ENCODE results near the gene FAF1.

DNA sequence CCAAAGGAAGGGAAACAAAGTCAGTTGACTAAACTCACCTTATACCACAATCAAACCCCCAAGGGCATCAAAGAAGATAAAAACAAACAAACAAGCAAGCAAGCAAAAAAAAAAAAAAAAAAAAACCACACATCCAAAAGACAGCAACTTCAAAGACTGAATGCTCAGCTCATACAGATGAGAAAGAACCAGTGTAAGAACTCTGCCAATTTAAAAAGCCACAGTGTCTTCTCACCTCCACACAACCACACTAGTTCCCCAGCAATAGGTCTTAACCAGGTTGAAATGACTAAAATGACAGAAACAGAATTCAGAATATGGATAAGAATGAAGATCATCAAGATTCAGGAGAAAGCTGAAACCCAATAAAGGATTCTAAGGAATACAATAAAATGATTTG lies 193.4 kb downstream of the FAF1 start:
- no peak for TF ChIP-seq EGR1 (IDR thresholded peaks at IDR 0.05; ENCODE audit: borderline replicate concordance, low read depth, low read length)
- TF ChIP-seq, protein P1, sequence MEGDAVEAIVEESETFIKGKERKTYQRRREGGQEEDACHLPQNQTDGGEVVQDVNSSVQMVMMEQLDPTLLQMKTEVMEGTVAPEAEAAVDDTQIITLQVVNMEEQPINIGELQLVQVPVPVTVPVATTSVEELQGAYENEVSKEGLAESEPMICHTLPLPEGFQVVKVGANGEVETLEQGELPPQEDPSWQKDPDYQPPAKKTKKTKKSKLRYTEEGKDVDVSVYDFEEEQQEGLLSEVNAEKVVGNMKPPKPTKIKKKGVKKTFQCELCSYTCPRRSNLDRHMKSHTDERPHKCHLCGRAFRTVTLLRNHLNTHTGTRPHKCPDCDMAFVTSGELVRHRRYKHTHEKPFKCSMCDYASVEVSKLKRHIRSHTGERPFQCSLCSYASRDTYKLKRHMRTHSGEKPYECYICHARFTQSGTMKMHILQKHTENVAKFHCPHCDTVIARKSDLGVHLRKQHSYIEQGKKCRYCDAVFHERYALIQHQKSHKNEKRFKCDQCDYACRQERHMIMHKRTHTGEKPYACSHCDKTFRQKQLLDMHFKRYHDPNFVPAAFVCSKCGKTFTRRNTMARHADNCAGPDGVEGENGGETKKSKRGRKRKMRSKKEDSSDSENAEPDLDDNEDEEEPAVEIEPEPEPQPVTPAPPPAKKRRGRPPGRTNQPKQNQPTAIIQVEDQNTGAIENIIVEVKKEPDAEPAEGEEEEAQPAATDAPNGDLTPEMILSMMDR (IDR thresholded peaks at IDR 0.05; ENCODE audit: control extremely low read depth in 1 of 3, insufficient read depth in 1 of 3, low read depth in 1 of 3, low read length in 3 of 3) = no peak
- TF ChIP-seq, protein P2, sequence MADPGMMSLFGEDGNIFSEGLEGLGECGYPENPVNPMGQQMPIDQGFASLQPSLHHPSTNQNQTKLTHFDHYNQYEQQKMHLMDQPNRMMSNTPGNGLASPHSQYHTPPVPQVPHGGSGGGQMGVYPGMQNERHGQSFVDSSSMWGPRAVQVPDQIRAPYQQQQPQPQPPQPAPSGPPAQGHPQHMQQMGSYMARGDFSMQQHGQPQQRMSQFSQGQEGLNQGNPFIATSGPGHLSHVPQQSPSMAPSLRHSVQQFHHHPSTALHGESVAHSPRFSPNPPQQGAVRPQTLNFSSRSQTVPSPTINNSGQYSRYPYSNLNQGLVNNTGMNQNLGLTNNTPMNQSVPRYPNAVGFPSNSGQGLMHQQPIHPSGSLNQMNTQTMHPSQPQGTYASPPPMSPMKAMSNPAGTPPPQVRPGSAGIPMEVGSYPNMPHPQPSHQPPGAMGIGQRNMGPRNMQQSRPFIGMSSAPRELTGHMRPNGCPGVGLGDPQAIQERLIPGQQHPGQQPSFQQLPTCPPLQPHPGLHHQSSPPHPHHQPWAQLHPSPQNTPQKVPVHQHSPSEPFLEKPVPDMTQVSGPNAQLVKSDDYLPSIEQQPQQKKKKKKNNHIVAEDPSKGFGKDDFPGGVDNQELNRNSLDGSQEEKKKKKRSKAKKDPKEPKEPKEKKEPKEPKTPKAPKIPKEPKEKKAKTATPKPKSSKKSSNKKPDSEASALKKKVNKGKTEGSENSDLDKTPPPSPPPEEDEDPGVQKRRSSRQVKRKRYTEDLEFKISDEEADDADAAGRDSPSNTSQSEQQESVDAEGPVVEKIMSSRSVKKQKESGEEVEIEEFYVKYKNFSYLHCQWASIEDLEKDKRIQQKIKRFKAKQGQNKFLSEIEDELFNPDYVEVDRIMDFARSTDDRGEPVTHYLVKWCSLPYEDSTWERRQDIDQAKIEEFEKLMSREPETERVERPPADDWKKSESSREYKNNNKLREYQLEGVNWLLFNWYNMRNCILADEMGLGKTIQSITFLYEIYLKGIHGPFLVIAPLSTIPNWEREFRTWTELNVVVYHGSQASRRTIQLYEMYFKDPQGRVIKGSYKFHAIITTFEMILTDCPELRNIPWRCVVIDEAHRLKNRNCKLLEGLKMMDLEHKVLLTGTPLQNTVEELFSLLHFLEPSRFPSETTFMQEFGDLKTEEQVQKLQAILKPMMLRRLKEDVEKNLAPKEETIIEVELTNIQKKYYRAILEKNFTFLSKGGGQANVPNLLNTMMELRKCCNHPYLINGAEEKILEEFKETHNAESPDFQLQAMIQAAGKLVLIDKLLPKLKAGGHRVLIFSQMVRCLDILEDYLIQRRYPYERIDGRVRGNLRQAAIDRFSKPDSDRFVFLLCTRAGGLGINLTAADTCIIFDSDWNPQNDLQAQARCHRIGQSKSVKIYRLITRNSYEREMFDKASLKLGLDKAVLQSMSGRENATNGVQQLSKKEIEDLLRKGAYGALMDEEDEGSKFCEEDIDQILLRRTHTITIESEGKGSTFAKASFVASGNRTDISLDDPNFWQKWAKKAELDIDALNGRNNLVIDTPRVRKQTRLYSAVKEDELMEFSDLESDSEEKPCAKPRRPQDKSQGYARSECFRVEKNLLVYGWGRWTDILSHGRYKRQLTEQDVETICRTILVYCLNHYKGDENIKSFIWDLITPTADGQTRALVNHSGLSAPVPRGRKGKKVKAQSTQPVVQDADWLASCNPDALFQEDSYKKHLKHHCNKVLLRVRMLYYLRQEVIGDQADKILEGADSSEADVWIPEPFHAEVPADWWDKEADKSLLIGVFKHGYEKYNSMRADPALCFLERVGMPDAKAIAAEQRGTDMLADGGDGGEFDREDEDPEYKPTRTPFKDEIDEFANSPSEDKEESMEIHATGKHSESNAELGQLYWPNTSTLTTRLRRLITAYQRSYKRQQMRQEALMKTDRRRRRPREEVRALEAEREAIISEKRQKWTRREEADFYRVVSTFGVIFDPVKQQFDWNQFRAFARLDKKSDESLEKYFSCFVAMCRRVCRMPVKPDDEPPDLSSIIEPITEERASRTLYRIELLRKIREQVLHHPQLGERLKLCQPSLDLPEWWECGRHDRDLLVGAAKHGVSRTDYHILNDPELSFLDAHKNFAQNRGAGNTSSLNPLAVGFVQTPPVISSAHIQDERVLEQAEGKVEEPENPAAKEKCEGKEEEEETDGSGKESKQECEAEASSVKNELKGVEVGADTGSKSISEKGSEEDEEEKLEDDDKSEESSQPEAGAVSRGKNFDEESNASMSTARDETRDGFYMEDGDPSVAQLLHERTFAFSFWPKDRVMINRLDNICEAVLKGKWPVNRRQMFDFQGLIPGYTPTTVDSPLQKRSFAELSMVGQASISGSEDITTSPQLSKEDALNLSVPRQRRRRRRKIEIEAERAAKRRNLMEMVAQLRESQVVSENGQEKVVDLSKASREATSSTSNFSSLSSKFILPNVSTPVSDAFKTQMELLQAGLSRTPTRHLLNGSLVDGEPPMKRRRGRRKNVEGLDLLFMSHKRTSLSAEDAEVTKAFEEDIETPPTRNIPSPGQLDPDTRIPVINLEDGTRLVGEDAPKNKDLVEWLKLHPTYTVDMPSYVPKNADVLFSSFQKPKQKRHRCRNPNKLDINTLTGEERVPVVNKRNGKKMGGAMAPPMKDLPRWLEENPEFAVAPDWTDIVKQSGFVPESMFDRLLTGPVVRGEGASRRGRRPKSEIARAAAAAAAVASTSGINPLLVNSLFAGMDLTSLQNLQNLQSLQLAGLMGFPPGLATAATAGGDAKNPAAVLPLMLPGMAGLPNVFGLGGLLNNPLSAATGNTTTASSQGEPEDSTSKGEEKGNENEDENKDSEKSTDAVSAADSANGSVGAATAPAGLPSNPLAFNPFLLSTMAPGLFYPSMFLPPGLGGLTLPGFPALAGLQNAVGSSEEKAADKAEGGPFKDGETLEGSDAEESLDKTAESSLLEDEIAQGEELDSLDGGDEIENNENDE (IDR thresholded peaks at IDR 0.05; ENCODE audit: insufficient replicate concordance, low read length) = no peak
- TF ChIP-seq CHD2 (IDR thresholded peaks at IDR 0.05; ENCODE audit: low read length) = no peak
- TF ChIP-seq POLR2A (IDR thresholded peaks at IDR 0.05; ENCODE audit: control extremely low read depth in 1 of 2, low read depth in 2 of 2, low read length in 2 of 2) = no peak
- no peak for TF ChIP-seq FOSL1 (IDR thresholded peaks at IDR 0.05; ENCODE audit: insufficient read depth, low read depth, low read length)

Data from H1 (cell line).